Measurements from ENCODE around the gene OR52E4.

OR52E4 gene

GRCh38 chr11:5928811-5929210, 48.4 kb downstream of the OR52E4 start:
- in situ Hi-C loops (cut with HindIII; ENCODE audit: low sequenced_read_pairs): no loop called here

GRCh38 chr11:5929571-5930368, 49.3 kb downstream of the OR52E4 start:
- in situ Hi-C loops (cut with HindIII; ENCODE audit: low sequenced_read_pairs): no loop called here

DNA sequence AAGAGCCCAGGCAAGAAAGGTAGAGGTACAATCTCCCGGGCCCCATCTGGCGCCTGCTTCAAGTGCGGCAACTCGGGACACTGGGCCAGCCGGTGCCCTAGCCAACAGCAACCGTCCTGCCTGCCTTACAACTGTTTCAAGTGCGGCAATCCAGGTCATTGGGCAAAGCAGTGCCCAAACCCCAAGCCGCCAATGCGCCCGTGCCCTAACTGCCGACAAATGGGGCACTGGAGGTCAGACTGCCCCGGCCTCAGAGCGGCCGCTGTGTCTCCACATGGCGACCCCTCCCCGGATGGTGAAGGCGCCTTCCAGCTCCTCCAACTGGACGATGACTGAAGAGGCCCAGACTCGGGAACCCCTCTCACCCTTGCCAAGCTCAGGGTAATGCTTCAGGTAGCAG, 50.2 kb downstream of the OR52E4 start:
- in situ Hi-C loops (cut with HindIII; ENCODE audit: low sequenced_read_pairs): no loop called here

GRCh38 chr11:5931061-5931460, 50.6 kb downstream of the OR52E4 start:
- in situ Hi-C loops (cut with HindIII; ENCODE audit: low sequenced_read_pairs): no loop called here

DNA sequence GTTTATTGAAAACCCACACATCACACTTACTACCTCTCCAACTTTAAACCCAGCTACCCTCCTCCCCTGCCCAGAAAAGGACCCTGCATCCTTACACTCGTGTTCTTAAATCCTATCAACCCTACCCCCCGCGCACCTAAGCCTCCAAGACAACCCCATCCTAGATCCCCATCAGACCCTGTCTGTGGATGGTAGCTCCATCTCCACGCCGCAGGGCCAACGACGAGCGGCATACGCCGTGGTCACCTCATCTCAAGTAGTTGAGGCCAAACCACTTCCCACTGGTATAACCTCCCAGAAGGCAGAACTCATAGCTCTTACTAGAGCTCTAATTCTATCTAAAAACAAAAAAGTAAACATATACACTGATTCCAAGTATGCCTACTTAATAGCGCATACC, 52.2 kb downstream of the OR52E4 start:
- in situ Hi-C loops (cut with HindIII; ENCODE audit: low sequenced_read_pairs): no loop called here

DNA sequence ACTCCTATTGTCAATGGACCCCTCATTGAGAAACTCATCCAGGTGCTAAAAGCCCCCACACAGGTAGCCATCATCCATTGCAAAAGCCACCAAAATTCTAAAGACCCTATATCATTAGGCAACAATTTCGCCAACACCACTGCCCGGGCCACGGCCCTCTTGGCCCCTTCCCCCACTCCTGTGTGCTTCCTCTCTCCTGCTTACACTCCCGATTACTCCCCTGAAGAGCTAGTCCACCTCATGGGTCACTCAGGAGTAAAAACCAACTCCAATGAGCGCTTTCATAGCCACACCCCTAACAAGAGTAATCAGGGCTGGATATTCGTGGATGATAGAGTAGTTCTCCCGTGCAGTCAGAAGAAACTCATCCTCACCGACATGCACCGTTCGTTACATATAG, 52.7 kb downstream of the OR52E4 start:
- in situ Hi-C loops (cut with HindIII; ENCODE audit: low sequenced_read_pairs): no loop called here
